ENCODE results near the gene NFAT5.
"Not testable (repeated sequence)": the region's sequence is repeated elsewhere in the genome, so short reads cannot be mapped to it uniquely, and the experiment has no call there.

The NFAT5 gene

GRCh38 chr16:69595127-69596036 is 29.6 kb downstream of the NFAT5 start:
- DNase-seq, result no peak

- no peak for DNase-seq
Measured at GRCh38 chr16:69596801-69597200, 31.0 kb downstream of the NFAT5 start.

- DNase-seq, result no peak
Measured at GRCh38 chr16:69598045-69598444, 32.3 kb downstream of the NFAT5 start.

GRCh38 chr16:69599731-69600130 is 34.0 kb downstream of the NFAT5 start:
- no peak for DNase-seq

- no peak for DNase-seq
Measured at GRCh38 chr16:69600202-69600601, 34.4 kb downstream of the NFAT5 start.

- no peak for DNase-seq
Measured at GRCh38 chr16:69601250-69601649, 35.5 kb downstream of the NFAT5 start.

- DNase-seq, result no peak
Measured at GRCh38 chr16:69606985-69607384, 41.2 kb downstream of the NFAT5 start.

GRCh38 chr16:69607674-69608073 is 41.9 kb downstream of the NFAT5 start:
- no peak for DNase-seq

GRCh38 chr16:69610356-69610755 is 44.6 kb downstream of the NFAT5 start:
- DNase-seq, result no peak

- no peak for DNase-seq
Measured at GRCh38 chr16:69611103-69611640, 45.4 kb downstream of the NFAT5 start.

GRCh38 chr16:69613378-69614154 is 47.8 kb downstream of the NFAT5 start:
- DNase-seq, result no peak

- DNase-seq, result no peak
Measured at GRCh38 chr16:69615528-69615927, 49.8 kb downstream of the NFAT5 start.

- DNase-seq, result no peak
Measured at GRCh38 chr16:69616082-69616481, 50.3 kb downstream of the NFAT5 start.

- no peak for DNase-seq
Measured at GRCh38 chr16:69618307-69618706, 52.5 kb downstream of the NFAT5 start.

GRCh38 chr16:69618721-69619120 is 53.0 kb downstream of the NFAT5 start:
- DNase-seq, result no peak

- DNase-seq, result no peak
Measured at GRCh38 chr16:69619514-69619913, 53.7 kb downstream of the NFAT5 start.

GRCh38 chr16:69620573-69620972 is 54.8 kb downstream of the NFAT5 start:
- no peak for DNase-seq

- DNase-seq, result no peak
Measured at GRCh38 chr16:69621225-69621624, 55.5 kb downstream of the NFAT5 start.

GRCh38 chr16:69626256-69626655 is 60.5 kb downstream of the NFAT5 start:
- DNase-seq, result no peak

- no peak for DNase-seq
Measured at GRCh38 chr16:69632828-69633227, 67.1 kb downstream of the NFAT5 start.

GRCh38 chr16:69633375-69633774 is 67.6 kb downstream of the NFAT5 start:
- DNase-seq, result no peak

GRCh38 chr16:69636563-69637146 is 70.9 kb downstream of the NFAT5 start:
- not testable (repeated sequence) for DNase-seq

- not testable (repeated sequence) for DNase-seq
Measured at GRCh38 chr16:69637206-69637865, 71.6 kb downstream of the NFAT5 start.
